ENCODE results near the gene SCLT1. TPM values are rescaled to one million over a fixed set of nuclear protein-coding genes. Genes with fewer than 3 reads are reported as not detected.
"Not testable (repeated sequence)": the region's sequence is repeated elsewhere in the genome, so short reads cannot be mapped to it uniquely, and the experiment has no call there.

SCLT1 gene
- 10 to 100 TPM; 19.4 to 24.2 TPM for total RNA-seq

GRCh38 chr4:129093191-129093920 lies at the start of gene SCLT1:
TSS of gene SCLT1 (minus strand) at chr4:129093539. CDS start at chr4:129093103, 436 bp downstream.
- ATAC-seq (replicated peaks): peak; percentile 96
- no peak within 1 kb of the TSS for H3K27ac Mint-ChIP-seq
- H3K36me3 Mint-ChIP-seq (ENCODE audit: low read depth): no peaks in the 10 kb centered on the region
- no peaks in the 10 kb centered on the region for H3K27me3 Mint-ChIP-seq
- no peaks in the 10 kb centered on the region for H3K9me3 Mint-ChIP-seq
- H3K4me3 Mint-ChIP-seq: no peak within 1 kb of the TSS
- peaks cover 19% of the 10 kb centered on the region for H3K4me1 Mint-ChIP-seq

- no peak overlapping the region for H3K27ac Mint-ChIP-seq
- no peak overlapping the region for H3K4me3 Mint-ChIP-seq
- H3K36me3 Mint-ChIP-seq (ENCODE audit: low read depth): no peaks in the 10 kb centered on the region
- H3K9me3 Mint-ChIP-seq: no peaks in the 10 kb centered on the region
- no peaks in the 10 kb centered on the region for H3K4me1 Mint-ChIP-seq
- no peak for ATAC-seq (replicated peaks)
- H3K27me3 Mint-ChIP-seq: peaks cover 4% of the 10 kb centered on the region
Measured at GRCh38 chr4:129140521-129140920, 47.2 kb upstream of the SCLT1 start.

- Mint-ChIP-seq H3K36me3 (ENCODE audit: low read depth) (no peaks in the 10 kb centered on the region), H3K4me3 (no peak overlapping the region), H3K9me3 (no peaks in the 10 kb centered on the region), H3K4me1 (no peaks in the 10 kb centered on the region), H3K27me3 (no peaks in the 10 kb centered on the region), H3K27ac (no peak overlapping the region)
- no peak for ATAC-seq (replicated peaks)
Measured at GRCh38 chr4:129138810-129139496, 45.6 kb upstream of the SCLT1 start.

- Mint-ChIP-seq H3K27me3 (no peaks in the 10 kb centered on the region), H3K36me3 (ENCODE audit: low read depth) (no peaks in the 10 kb centered on the region), H3K27ac (no peak overlapping the region), H3K4me3 (no peak overlapping the region), H3K4me1 (no peaks in the 10 kb centered on the region), H3K9me3 (peaks cover 3% of the 10 kb centered on the region)
- no peak for ATAC-seq (replicated peaks)
Measured at GRCh38 chr4:129136433-129136832, 43.1 kb upstream of the SCLT1 start.

- no peak for ATAC-seq (replicated peaks)
- H3K27ac Mint-ChIP-seq: no peak overlapping the region
- H3K9me3 Mint-ChIP-seq: peaks cover 3% of the 10 kb centered on the region
- H3K4me1 Mint-ChIP-seq: no peaks in the 10 kb centered on the region
- H3K36me3 Mint-ChIP-seq (ENCODE audit: low read depth): no peaks in the 10 kb centered on the region
- no peaks in the 10 kb centered on the region for H3K27me3 Mint-ChIP-seq
- H3K4me3 Mint-ChIP-seq: no peak overlapping the region
Measured at GRCh38 chr4:129131343-129131742, 38.0 kb upstream of the SCLT1 start.

GRCh38 chr4:129129143-129129542 lies 35.8 kb upstream of the SCLT1 start:
- H3K4me3 Mint-ChIP-seq: no peak overlapping the region
- H3K36me3 Mint-ChIP-seq (ENCODE audit: low read depth): no peaks in the 10 kb centered on the region
- no peak for ATAC-seq (replicated peaks)
- H3K27ac Mint-ChIP-seq: no peak overlapping the region
- no peaks in the 10 kb centered on the region for H3K4me1 Mint-ChIP-seq
- no peaks in the 10 kb centered on the region for H3K27me3 Mint-ChIP-seq
- H3K9me3 Mint-ChIP-seq: peaks cover 6% of the 10 kb centered on the region

GRCh38 chr4:129126614-129127013 lies 33.3 kb upstream of the SCLT1 start:
- not testable (repeated sequence) for H3K9me3 Mint-ChIP-seq; H3K4me3 Mint-ChIP-seq; H3K36me3 Mint-ChIP-seq (ENCODE audit: low read depth); H3K27me3 Mint-ChIP-seq; ATAC-seq (replicated peaks); H3K4me1 Mint-ChIP-seq; H3K27ac Mint-ChIP-seq

- H3K4me3 Mint-ChIP-seq: no peak overlapping the region
- no peaks in the 10 kb centered on the region for H3K27me3 Mint-ChIP-seq
- no peaks in the 10 kb centered on the region for H3K36me3 Mint-ChIP-seq (ENCODE audit: low read depth)
- H3K9me3 Mint-ChIP-seq: no peaks in the 10 kb centered on the region
- H3K27ac Mint-ChIP-seq: no peak overlapping the region
- H3K4me1 Mint-ChIP-seq: no peaks in the 10 kb centered on the region
- no peak for ATAC-seq (replicated peaks)
Measured at GRCh38 chr4:129117705-129118104, 24.4 kb upstream of the SCLT1 start.

- no peaks in the 10 kb centered on the region for H3K9me3 Mint-ChIP-seq
- H3K27me3 Mint-ChIP-seq: no peaks in the 10 kb centered on the region
- no peak for ATAC-seq (replicated peaks)
- H3K27ac Mint-ChIP-seq: no peak overlapping the region
- peaks cover 12% of the 10 kb centered on the region for H3K36me3 Mint-ChIP-seq (ENCODE audit: low read depth)
- no peak overlapping the region for H3K4me3 Mint-ChIP-seq
- H3K4me1 Mint-ChIP-seq: no peaks in the 10 kb centered on the region
Measured at GRCh38 chr4:129113919-129114318, 20.6 kb upstream of the SCLT1 start.

GRCh38 chr4:129113434-129113833 lies 20.1 kb upstream of the SCLT1 start:
- no peak for ATAC-seq (replicated peaks)
- H3K4me1 Mint-ChIP-seq: no peaks in the 10 kb centered on the region

GRCh38 chr4:129111919-129112318 lies 18.6 kb upstream of the SCLT1 start:
- Mint-ChIP-seq H3K27ac (no peak overlapping the region), H3K27me3 (no peaks in the 10 kb centered on the region), H3K4me1 (no peaks in the 10 kb centered on the region), H3K4me3 (no peak overlapping the region), H3K9me3 (no peaks in the 10 kb centered on the region), H3K36me3 (ENCODE audit: low read depth) (peaks cover 13% of the 10 kb centered on the region)
- ATAC-seq (replicated peaks): no peak

More at GRCh38 chr4:129113434-129113833, 20.1 kb upstream of the SCLT1 start:
- peaks cover 13% of the 10 kb centered on the region for H3K36me3 Mint-ChIP-seq (ENCODE audit: low read depth)
- H3K27ac Mint-ChIP-seq: no peak overlapping the region
- H3K4me3 Mint-ChIP-seq: no peak overlapping the region
- no peaks in the 10 kb centered on the region for H3K9me3 Mint-ChIP-seq
- H3K27me3 Mint-ChIP-seq: no peaks in the 10 kb centered on the region

- no peak overlapping the region for H3K4me3 Mint-ChIP-seq
- no peaks in the 10 kb centered on the region for H3K27me3 Mint-ChIP-seq
- no peak for ATAC-seq (replicated peaks)
- no peaks in the 10 kb centered on the region for H3K9me3 Mint-ChIP-seq
- H3K27ac Mint-ChIP-seq: no peak overlapping the region
- H3K36me3 Mint-ChIP-seq (ENCODE audit: low read depth): peaks cover 13% of the 10 kb centered on the region
- no peaks in the 10 kb centered on the region for H3K4me1 Mint-ChIP-seq
Measured at GRCh38 chr4:129110931-129111330, 17.6 kb upstream of the SCLT1 start.

- no peak overlapping the region for H3K27ac Mint-ChIP-seq
- H3K36me3 Mint-ChIP-seq (ENCODE audit: low read depth): peaks cover 13% of the 10 kb centered on the region
- ATAC-seq (replicated peaks): no peak
- no peaks in the 10 kb centered on the region for H3K27me3 Mint-ChIP-seq
- no peaks in the 10 kb centered on the region for H3K4me1 Mint-ChIP-seq
- no peaks in the 10 kb centered on the region for H3K9me3 Mint-ChIP-seq
- no peak overlapping the region for H3K4me3 Mint-ChIP-seq
Measured at GRCh38 chr4:129109965-129110824, 16.9 kb upstream of the SCLT1 start.

- no peak for ATAC-seq (replicated peaks)
- H3K4me3 Mint-ChIP-seq: no peak overlapping the region
- H3K9me3 Mint-ChIP-seq: no peaks in the 10 kb centered on the region
Measured at GRCh38 chr4:129098531-129099001, 5.2 kb upstream of the SCLT1 start.

More at GRCh38 chr4:129098531-129099001, 5.2 kb upstream of the SCLT1 start:
- H3K4me1 Mint-ChIP-seq: peaks cover 13% of the 10 kb centered on the region
- H3K27ac Mint-ChIP-seq: no peak overlapping the region
- H3K36me3 Mint-ChIP-seq (ENCODE audit: low read depth): peaks cover 7% of the 10 kb centered on the region
- no peaks in the 10 kb centered on the region for H3K27me3 Mint-ChIP-seq
